ENCODE results near the gene CHRND. TPM values are rescaled to one million over a fixed set of nuclear protein-coding genes. Genes with fewer than 3 reads are reported as not detected.

Gene CHRND
- total and polyA plus RNA-seq, 4 donors: not detected

- Histone ChIP-seq H3K9ac (ENCODE audit: low read depth in 1 of 2, low read length in 2 of 2) (no peak overlapping the region), H3K36me3 (ENCODE audit: control insufficient read depth in 4 of 4, insufficient read depth in 3 of 4, low read depth in 1 of 4, low read length in 3 of 4) (no peaks in the 10 kb centered on the region), H3K9me3 (ENCODE audit: control insufficient read depth in 4 of 4, low read length in 3 of 4) (no peaks in the 10 kb centered on the region), H3K27ac (ENCODE audit: low read depth in 1 of 2, low read length in 2 of 2) (no peak overlapping the region), H3K27me3 (ENCODE audit: control insufficient read depth in 4 of 4, insufficient read depth in 4 of 4, low read length in 3 of 4) (no peaks in the 10 kb centered on the region), H3K4me1 (ENCODE audit: control insufficient read depth in 4 of 4, insufficient read depth in 4 of 4, low read length in 3 of 4) (no peaks in the 10 kb centered on the region), H3K4me3 (ENCODE audit: low read depth in 1 of 3, low read length in 3 of 3) (no peak overlapping the region)
- no peak for TF ChIP-seq HNF4G (IDR thresholded peaks at IDR 0.05)
- no peak for TF ChIP-seq ATF3 (IDR thresholded peaks at IDR 0.05)
- no peak for DNase-seq (ENCODE audit: low spot score)
- 74% methylated on average over 19 of the region's 19 CpGs for WGBS
Measured at GRCh38 chr2:232541195-232541960, 15.4 kb downstream of the CHRND start.

- TF ChIP-seq REST (IDR thresholded peaks at IDR 0.05) (no peak), ATF3 (IDR thresholded peaks at IDR 0.05) (no peak)
- Histone ChIP-seq H3K4me1 (ENCODE audit: control insufficient read depth in 4 of 4, insufficient read depth in 4 of 4, low read length in 3 of 4) (no peaks in the 10 kb centered on the region), H3K4me3 (ENCODE audit: low read depth in 1 of 3, low read length in 3 of 3) (no peak overlapping the region), H3K9ac (ENCODE audit: low read depth in 1 of 2, low read length in 2 of 2) (no peak overlapping the region), H3K27me3 (ENCODE audit: control insufficient read depth in 4 of 4, insufficient read depth in 4 of 4, low read length in 3 of 4) (no peaks in the 10 kb centered on the region), H3K36me3 (ENCODE audit: control insufficient read depth in 4 of 4, insufficient read depth in 3 of 4, low read depth in 1 of 4, low read length in 3 of 4) (no peaks in the 10 kb centered on the region), H3K27ac (ENCODE audit: low read depth in 1 of 2, low read length in 2 of 2) (no peak overlapping the region), H3K9me3 (ENCODE audit: control insufficient read depth in 4 of 4, low read length in 3 of 4) (no peaks in the 10 kb centered on the region)
- WGBS: 60% methylated on average over 9 of the region's 9 CpGs
- DNase-seq (ENCODE audit: low spot score): no peak
Measured at GRCh38 chr2:232541961-232542714, 16.2 kb downstream of the CHRND start.

DNA sequence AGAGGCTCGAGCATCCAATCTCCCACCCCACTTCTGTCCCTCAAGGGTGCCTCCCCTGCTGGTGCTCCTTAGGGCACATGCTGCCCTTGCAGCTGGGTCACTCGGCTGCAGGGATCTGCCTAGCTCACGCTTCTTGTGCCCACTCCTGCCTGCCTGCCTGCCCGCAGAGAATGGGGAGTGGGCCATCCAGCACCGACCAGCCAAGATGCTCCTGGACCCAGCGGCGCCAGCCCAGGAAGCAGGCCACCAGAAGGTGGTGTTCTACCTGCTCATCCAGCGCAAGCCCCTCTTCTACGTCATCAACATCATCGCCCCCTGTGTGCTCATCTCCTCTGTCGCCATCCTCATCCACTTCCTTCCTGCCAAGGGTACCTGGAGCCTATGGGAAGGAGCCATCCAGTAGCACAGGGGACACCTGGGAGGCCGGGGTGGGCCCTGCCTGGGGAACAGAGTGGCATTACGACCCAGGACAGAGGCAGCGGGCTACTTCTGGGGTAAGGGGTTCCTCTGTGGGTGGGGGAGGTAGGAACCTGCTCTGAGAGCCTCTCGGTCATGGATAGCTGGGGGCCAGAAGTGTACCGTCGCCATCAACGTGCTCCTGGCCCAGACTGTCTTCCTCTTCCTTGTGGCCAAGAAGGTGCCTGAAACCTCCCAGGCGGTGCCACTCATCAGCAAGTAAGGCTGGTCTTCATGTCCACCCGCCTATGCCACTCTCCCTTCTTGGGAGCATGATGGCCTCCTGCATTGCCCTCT, 16.9 kb downstream of the CHRND start:
- Histone ChIP-seq H3K9ac (ENCODE audit: low read depth in 1 of 2, low read length in 2 of 2) (no peak overlapping the region), H3K9me3 (ENCODE audit: control insufficient read depth in 4 of 4, low read length in 3 of 4) (no peaks in the 10 kb centered on the region), H3K27me3 (ENCODE audit: control insufficient read depth in 4 of 4, insufficient read depth in 4 of 4, low read length in 3 of 4) (no peaks in the 10 kb centered on the region), H3K27ac (ENCODE audit: low read depth in 1 of 2, low read length in 2 of 2) (no peak overlapping the region), H3K4me3 (ENCODE audit: low read depth in 1 of 3, low read length in 3 of 3) (no peak overlapping the region), H3K4me1 (ENCODE audit: control insufficient read depth in 4 of 4, insufficient read depth in 4 of 4, low read length in 3 of 4) (peaks cover 0 to 4% (median 0%) of the 10 kb centered on the region in 4 donors), H3K36me3 (ENCODE audit: control insufficient read depth in 4 of 4, insufficient read depth in 3 of 4, low read depth in 1 of 4, low read length in 3 of 4) (no peaks in the 10 kb centered on the region)
- no peak for DNase-seq (ENCODE audit: low spot score)
- 92% methylated on average over 20 of the region's 20 CpGs for WGBS
- TF ChIP-seq FOXA2 (IDR thresholded peaks at IDR 0.05) (no peak), ZBTB33 (IDR thresholded peaks at IDR 0.05) (no peak), TAF1 (conservative IDR thresholded peaks at IDR 0.05) (no peak), GABPA (IDR thresholded peaks at IDR 0.05 in 1 of 2, conservative IDR thresholded peaks at IDR 0.05 in 1 of 2) (no peak)

Measured in liver (tissue), 9 donors.